Sigmoid colon (tissue), 7 donors: Measurements from ENCODE around the gene HS3ST4. TPM values are rescaled to one million over a fixed set of nuclear protein-coding genes. Genes with fewer than 3 reads are reported as not detected.
"Not testable (repeated sequence)": the region's sequence is repeated elsewhere in the genome, so short reads cannot be mapped to it uniquely, and the experiment has no call there.

Experiments
- DNase-seq: peaks from one replicate; pipeline ENCODE4 v3.0.0-alpha.2; 2019
- H3K27ac ChIP-seq, 4 donors: fragments of 200-600 bp; sonication (generic); one replicate each; pipeline ENCODE4 v1.5.1; 2016 to 2019; ENCODE audit warnings: mild to moderate bottlenecking in 1 of 4
- H3K27me3 ChIP-seq, 3 donors: fragments of 200-600 bp; sonication (generic); one replicate each; pipeline ENCODE4 v1.5.1; 2019; ENCODE audit warnings: mild to moderate bottlenecking in 1 of 3
- H3K36me3 ChIP-seq, 4 donors: fragments of 200-600 bp; sonication (generic); one replicate each; pipeline ENCODE4 v1.5.1; 2016 to 2019
- H3K4me1 ChIP-seq, 4 donors: fragments of 200-600 bp; sonication (generic); one replicate each; pipeline ENCODE4 v1.5.1; 2017 to 2019
- H3K4me3 ChIP-seq, 4 donors: fragments of 200-600 bp; sonication (generic); one replicate each; pipeline ENCODE4 v1.5.1; 2017 to 2019; ENCODE audit warnings: mild to moderate bottlenecking in 2 of 4, moderate library complexity in 1 of 4
- H3K9me3 ChIP-seq, 4 donors: fragments of 200-600 bp in 3 of 4; sonication (generic) in 3 of 4; one replicate each; pipeline versions ENCODE4 v1.5.1 to v1.6.1; 2013 to 2019
- CTCF ChIP-seq, 4 experiments: fragments of 450-650 bp in 3 of 4; fragments of 200-600 bp in 1 of 4; IDR thresholded peaks; one replicate each; pipeline ENCODE4 v1.5.1; 2016 to 2019; ENCODE audit warnings: antibody characterized with exemption in 4 of 4, mild to moderate bottlenecking in 3 of 4, moderate library complexity in 2 of 4
- EP300 ChIP-seq, 4 donors: sonication (generic); formaldehyde crosslinking; IDR thresholded peaks; one replicate each; pipeline ENCODE4 v1.6.1; 2017; ENCODE audit warnings: antibody characterized with exemption in 4 of 4
- POLR2A ChIP-seq, 2 donors: fragments of 450-650 bp; IDR thresholded peaks; one replicate each; pipeline ENCODE4 v1.6.1; 2016; ENCODE audit warnings: antibody characterized with exemption in 2 of 2, mild to moderate bottlenecking in 2 of 2, moderate library complexity in 2 of 2
- POLR2AphosphoS5 ChIP-seq, 4 donors: sonication (generic); formaldehyde crosslinking; IDR thresholded peaks; one replicate each; pipeline ENCODE4 v1.6.1; 2017; ENCODE audit warnings: antibody characterized with exemption in 4 of 4
- WGBS, 2 donors: extraction: QIAGEN DNeasy Blood & Tissue Kit; methylation state at CpG; one replicate each; pipeline ENCODE4 v1.1.7; 2013; 5-methylcytosine and 5-hydroxymethylcytosine counted together
- intact Hi-C: fragments of 100-400 bp; cut with DNase I; formaldehyde crosslinking; loops from one replicate; pipeline ENCODE4 v1.15.1; 2023
- polyA plus RNA-seq, 3 donors: library from polyadenylated mRNA; stranded (reverse); fragments of 200-250 nt; gene quantifications; one replicate each; pipeline ENCODE4 v1.2.3, GENCODE V29; 2013
- total RNA-seq, 4 donors: library from RNA; depleted of rRNA; stranded (reverse); fragments of >200 nt; gene quantifications; one replicate each; pipeline ENCODE4 v1.1.0, GENCODE V29; 2016
- donor health status: healthy with polysubstance abuse.
- donor health status: Bipolar disorder and iron deficiency.
- donor health status: healthy.

Gene HS3ST4
- total and polyA plus RNA-seq, 7 donors, result 0.07 to 0.14 TPM; not detected in 5

DNA sequence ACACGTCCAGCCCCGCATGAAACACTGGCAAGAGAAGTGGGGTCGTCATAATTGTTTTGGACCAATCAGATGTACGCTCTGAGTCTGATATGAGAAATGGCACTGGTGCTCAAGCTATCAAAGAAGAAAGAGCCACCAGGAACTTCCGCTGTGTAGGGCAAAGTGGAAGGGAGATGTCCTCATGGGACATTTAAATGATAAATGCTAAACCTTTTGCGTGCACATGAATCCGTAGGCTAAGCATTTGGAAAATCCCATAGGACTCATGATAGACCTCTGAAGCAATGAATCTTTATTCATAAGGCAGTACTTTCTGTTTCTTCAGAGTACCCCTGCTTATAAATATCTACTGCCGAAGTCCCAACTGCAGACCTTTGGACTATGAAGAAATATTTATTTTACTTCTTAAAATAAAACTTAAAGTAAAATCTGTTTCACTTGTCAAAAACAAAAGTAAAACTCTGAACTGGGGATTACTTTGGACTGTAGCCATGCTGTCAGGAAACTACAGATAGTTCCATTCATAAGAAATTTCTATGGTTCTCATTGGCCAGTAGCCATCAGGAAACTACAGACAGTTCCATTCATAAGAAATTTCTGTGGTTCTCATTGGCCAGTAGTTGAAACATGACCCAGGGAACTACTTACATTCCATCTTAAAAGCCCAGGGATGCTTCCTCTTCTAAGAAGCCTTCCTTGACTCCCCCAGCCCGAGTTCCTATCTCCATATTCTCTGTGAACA, 335.1 kb downstream of the HS3ST4 start:
- Histone ChIP-seq H3K4me1 (no peaks in the 10 kb centered on the region), H3K9me3 (no peaks in the 10 kb centered on the region), H3K27me3 (no peaks in the 10 kb centered on the region), H3K4me3 (no peak overlapping the region), H3K27ac (no peak overlapping the region), H3K36me3 (no peaks in the 10 kb centered on the region)
- intact Hi-C loops, result no loop called here
- no peak for DNase-seq
- 48 to 75% methylated on average over 9 of the region's 9 CpGs for WGBS, 2 donors
- TF ChIP-seq EP300 (IDR thresholded peaks at IDR 0.05) (no peak), POLR2AphosphoS5 (IDR thresholded peaks at IDR 0.05) (no peak), POLR2A (IDR thresholded peaks at IDR 0.05) (no peak)

DNA sequence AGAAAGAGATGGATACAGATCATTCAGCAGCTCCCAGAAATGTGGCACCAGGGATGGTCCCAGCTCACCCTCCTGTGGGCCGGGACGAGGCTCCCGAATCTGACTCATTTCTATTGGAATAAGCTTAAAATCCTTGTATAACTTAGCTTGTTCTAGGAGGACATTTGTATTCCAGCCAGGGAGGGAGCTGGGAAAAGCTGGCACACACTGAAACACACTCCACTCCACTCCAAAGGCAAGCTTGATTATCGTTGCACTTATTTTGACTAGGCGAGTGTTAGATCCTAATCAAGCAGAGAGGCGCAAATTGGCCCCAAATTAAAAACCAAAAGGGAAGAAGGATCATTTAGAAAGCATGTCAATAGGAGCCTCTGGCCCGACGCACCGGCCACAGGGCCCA, 339.5 kb downstream of the HS3ST4 start:
- no peaks in the 10 kb centered on the region for H3K36me3 ChIP-seq
- H3K27ac ChIP-seq, result no peak overlapping the region
- H3K4me3 ChIP-seq, result no peak overlapping the region
- H3K4me1 ChIP-seq, result no peaks in the 10 kb centered on the region
- TF ChIP-seq POLR2A (IDR thresholded peaks at IDR 0.05), result no peak
- intact Hi-C loops, result no loop called here
- no peaks in the 10 kb centered on the region for H3K9me3 ChIP-seq
- no peak for DNase-seq
- H3K27me3 ChIP-seq, result no peaks in the 10 kb centered on the region
- 82 to 86% methylated on average over 9 of the region's 9 CpGs for whole genome bisulfite sequencing, 2 donors

GRCh38 chr16:26032661-26033060, 340.9 kb downstream of the HS3ST4 start:
- H3K27ac ChIP-seq, H3K9me3 ChIP-seq, H3K4me1 ChIP-seq, DNase-seq, intact Hi-C loops, H3K4me3 ChIP-seq, H3K36me3 ChIP-seq, H3K27me3 ChIP-seq: not testable (repeated sequence)
- 93 to 94% methylated on average over 18 of the region's 18 CpGs for WGBS, 2 donors

DNA sequence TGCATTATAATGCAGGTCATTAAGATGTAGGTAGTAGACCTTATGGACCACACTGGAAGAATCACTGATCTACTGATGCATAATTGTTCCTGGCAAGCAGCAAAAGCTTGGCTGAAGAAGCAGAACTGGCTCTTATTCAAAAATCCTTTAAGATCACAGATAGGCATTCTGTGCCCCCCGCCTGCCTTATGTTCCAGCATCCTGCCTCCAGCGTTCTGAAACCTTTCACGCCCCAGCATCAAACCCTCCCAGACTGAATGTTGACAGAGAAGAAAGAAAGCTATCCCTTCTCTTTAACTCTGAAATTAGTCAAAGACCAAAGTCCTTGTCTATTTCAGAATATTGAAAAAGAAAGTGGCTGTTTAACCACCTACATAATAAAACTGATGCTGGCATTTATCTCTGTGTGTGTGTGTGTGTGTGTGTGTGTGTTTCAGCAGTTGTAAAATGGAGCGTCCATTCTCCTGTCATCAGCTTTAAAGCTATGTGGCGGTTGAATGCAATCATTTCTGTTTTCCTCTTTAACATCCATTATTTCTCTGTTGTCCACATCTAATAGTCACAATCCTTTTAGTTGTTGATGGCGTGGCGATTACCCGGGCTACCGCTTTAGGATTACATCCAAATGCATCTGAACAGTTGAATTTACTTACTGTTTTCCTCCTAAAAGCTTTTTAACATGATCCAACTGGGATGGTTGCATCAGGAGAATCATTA, 350.4 kb downstream of the HS3ST4 start:
- TF ChIP-seq CTCF (IDR thresholded peaks at IDR 0.05), result no peak
- TF ChIP-seq EP300 (IDR thresholded peaks at IDR 0.05), result no peak
- TF ChIP-seq POLR2A (IDR thresholded peaks at IDR 0.05), result no peak
- no peak for TF ChIP-seq POLR2AphosphoS5 (IDR thresholded peaks at IDR 0.05)
- no peak for DNase-seq
- intact Hi-C loops, result no loop called here
- Histone ChIP-seq H3K27me3 (no peaks in the 10 kb centered on the region), H3K4me3 (no peak overlapping the region), H3K4me1 (no peaks in the 10 kb centered on the region), H3K9me3 (no peaks in the 10 kb centered on the region), H3K27ac (no peak overlapping the region), H3K36me3 (no peaks in the 10 kb centered on the region)
- 56 to 72% methylated on average over 9 of the region's 9 CpGs for WGBS, 2 donors

- no peak overlapping the region for H3K27ac ChIP-seq
- TF ChIP-seq CTCF (IDR thresholded peaks at IDR 0.05), result no peak
- no peak for TF ChIP-seq POLR2AphosphoS5 (IDR thresholded peaks at IDR 0.05)
- no peak for TF ChIP-seq POLR2A (IDR thresholded peaks at IDR 0.05)
- TF ChIP-seq EP300 (IDR thresholded peaks at IDR 0.05), result no peak
- intact Hi-C loops, result no loop called here
- no peaks in the 10 kb centered on the region for H3K4me1 ChIP-seq
- no peaks in the 10 kb centered on the region for H3K27me3 ChIP-seq
- 66 to 71% methylated on average over 9 of the region's 9 CpGs for WGBS, 2 donors
- DNase-seq, result no peak
- no peaks in the 10 kb centered on the region for H3K9me3 ChIP-seq
- H3K4me3 ChIP-seq, result no peak overlapping the region
- H3K36me3 ChIP-seq, result no peaks in the 10 kb centered on the region
Measured at GRCh38 chr16:26050472-26050871, 358.7 kb downstream of the HS3ST4 start.

DNA sequence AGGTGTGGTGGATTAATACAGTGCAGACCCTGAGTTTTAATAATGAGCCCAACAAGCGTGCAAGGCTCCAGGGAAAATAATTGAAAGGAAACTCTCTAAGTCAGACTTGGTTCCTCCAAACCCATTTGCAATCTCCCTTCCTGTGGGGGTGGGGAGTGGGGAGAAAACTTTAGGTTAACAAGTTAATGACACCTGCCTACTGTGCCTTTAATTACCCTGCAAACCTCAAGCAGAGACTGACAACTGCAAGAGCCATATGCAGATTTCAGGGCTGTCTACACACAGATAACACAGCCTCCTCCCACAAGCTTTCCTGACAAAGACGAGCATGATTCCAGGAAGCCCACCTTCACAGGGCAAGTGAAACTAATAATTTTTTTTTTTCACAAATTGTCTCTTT, 359.3 kb downstream of the HS3ST4 start:
- TF ChIP-seq POLR2A (IDR thresholded peaks at IDR 0.05) (no peak), CTCF (IDR thresholded peaks at IDR 0.05) (no peak)
- Histone ChIP-seq H3K36me3 (no peaks in the 10 kb centered on the region), H3K4me1 (no peaks in the 10 kb centered on the region), H3K27ac (no peak overlapping the region), H3K4me3 (no peak overlapping the region), H3K9me3 (no peaks in the 10 kb centered on the region), H3K27me3 (no peaks in the 10 kb centered on the region)
- WGBS, 2 donors, result 18 to 26% methylated on average over 2 of the region's 2 CpGs
- DNase-seq, result no peak
- intact Hi-C loops, result no loop called here
